ENCODE measurements around the gene CDH2.

Gene CDH2

DNA sequence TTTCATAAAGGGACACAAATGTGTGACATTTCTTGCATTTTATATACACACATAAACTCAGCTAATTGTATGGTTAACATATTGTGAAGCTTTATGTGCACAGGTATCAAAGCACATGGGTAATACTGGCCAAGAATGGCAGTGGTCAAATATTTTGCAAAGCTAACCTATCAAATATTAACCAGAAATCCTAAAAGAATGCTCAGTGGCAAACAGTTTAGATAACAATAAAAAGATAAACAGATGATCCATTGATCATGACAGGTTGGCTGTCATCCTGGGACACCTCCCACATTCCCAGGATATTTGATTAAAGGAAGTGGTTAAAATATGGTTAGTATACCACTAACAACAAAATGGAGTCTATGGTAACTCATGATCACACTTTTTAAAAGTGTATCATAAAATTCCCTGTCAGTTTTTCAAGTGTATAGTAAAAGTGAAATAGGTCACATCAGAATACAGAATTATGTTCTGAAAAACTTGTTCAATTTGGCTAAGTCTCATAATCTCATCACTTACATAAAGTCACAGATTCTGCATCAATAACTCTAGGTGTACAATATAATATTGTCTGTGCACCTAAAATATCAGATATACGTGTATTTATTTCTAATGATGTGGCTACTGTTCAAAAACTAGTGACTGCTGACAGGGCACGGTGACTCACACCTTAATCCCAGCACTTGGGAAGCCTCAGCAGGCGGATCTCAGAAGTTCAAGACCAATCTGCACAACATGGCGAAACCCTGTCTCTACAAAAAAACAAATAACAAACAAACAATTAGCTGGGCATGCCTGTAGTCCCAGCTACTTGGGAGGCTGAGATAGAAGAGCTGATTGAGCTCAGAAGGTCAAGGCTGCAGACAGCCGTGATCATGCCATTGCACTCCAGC, 48.9 kb downstream of the CDH2 start:
- no peak for DNase-seq (ENCODE audit: low read depth in 2 of 2)

- no peak for DNase-seq (ENCODE audit: low read depth in 2 of 2)
Observed at GRCh38 chr18:28127228-28127627, 49.7 kb downstream of the CDH2 start.

DNA sequence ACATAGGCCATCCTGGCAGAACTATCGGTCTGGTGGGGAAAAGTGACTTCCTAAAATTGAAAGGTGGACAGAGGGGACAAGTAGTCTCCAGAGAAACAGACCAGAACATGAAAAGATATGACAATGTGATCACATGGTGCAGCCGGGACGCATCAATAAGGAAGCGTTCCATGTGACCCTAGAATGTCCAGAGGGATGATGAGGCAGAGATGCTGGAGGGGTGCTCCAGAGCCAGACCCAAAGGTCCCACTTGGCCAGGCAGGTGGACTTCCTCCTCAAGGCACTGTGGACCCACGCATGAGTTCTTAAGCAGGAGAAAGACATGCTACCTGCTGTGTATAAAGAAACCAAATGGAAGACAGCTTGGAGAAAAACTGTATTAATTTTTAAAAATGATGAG, 50.2 kb downstream of the CDH2 start:
- no peak for DNase-seq (ENCODE audit: low read depth in 2 of 2)

- DNase-seq (ENCODE audit: low read depth in 2 of 2), result no peak
Observed at GRCh38 chr18:28125051-28125450, 51.9 kb downstream of the CDH2 start.

- no peak for DNase-seq (ENCODE audit: low read depth in 2 of 2)
Observed at GRCh38 chr18:28124131-28125029, 52.5 kb downstream of the CDH2 start.

- no peak for DNase-seq (ENCODE audit: low read depth in 2 of 2)
Observed at GRCh38 chr18:28123401-28124030, 53.4 kb downstream of the CDH2 start.

GRCh38 chr18:28120828-28121515, 56.0 kb downstream of the CDH2 start:
- no peak for DNase-seq (ENCODE audit: low read depth in 2 of 2)

DNA sequence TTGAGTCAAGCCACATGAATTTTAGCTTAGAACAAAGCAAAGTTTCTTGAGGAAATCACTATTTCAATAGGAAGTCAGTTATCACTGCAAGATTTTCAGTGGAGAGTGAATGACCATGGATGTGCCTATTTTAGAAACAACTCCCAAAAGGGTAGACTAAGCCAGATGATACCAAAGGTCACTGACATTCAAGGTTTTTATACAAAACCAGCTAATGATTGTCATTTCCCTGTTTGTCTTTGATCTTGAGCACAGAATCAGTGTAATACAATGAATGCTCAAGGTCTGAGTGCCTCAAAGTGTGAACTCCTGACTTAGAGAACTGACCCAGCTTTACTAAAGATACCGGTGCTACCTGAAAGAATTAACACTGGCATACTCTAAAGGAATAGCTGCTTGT, 60.5 kb downstream of the CDH2 start:
- DNase-seq (ENCODE audit: low read depth in 2 of 2), result no peak

DNA sequence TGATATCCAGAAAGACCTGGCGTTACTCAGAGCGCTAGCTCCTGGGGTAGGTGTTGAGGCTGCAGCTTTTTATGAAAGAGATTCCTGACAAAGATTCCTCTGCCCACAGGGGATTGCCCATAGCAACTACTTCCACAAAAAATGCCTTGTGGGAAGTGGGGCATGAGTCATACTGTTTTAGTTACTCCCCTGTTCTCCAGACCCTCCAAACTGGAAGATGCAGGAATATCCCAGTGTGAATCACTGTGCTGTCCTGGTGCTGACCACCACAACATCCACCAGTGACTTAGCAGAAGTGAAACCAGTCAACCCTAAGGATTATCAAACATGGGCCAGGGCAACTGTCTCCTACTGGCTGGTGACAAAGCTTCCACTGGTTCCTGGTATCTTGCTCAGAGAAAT, 61.8 kb downstream of the CDH2 start:
- DNase-seq (ENCODE audit: low read depth in 2 of 2), result no peak

DNA sequence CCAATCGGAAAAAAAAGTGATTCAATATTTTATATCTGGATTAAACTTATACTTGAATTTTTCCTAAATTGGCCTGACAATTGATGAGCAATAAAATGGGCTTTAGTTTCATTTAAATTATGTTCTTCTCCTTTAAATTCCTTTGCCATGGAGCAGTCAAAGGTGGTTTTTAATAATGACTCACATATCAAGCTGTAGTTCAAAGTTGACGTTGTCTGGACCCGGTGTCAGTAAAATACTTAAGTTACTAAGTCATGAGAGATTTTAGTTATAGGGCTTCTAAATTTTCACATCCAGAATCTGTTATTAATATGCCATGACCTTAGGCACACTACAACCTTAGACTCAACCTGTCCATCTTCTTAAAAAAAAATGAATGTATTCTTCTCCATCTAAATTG, 62.5 kb downstream of the CDH2 start:
- DNase-seq (ENCODE audit: low read depth in 2 of 2), result no peak

- no peak for DNase-seq (ENCODE audit: low read depth in 2 of 2)
Observed at GRCh38 chr18:28113271-28114029, 63.5 kb downstream of the CDH2 start.

DNA sequence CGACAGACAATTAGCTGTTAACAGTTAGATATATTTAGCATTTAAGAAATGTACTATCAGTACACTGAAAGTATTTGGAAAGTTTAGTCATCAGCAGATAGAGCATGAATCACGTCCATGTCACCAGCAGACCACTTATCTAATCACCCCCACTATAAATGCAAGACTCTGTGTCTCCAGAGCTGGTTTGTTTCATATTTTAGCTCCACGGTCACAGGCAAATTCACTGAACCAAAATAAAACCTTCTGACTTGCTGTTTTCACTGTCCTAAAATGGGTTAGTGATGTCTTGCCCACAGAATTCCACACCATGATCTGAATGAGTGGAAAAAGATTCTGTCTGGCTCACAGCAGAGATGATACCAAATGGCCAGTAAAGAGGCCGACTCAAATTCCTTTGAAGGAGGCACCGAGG, 64.9 kb downstream of the CDH2 start:
- no peak for DNase-seq (ENCODE audit: low read depth in 2 of 2)

DNA sequence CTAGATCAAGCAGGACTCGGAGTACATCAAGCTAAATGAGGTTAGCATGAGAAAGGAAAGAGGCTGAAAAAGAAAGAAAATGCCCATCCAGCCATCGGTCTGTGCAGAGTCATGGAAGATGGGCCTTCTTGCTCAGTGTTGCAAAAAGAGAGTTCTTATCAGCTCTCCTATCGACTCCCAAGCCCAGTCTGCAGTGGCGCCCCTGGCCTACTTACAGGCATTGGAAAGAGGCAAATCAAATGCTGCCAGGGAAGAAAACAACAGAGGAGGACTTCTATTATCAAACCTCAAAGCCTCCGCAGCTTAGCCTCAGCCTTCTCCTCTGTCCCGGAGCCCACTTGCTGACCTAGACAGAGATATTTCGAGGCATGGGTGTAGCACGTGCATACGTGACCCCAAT, 66.0 kb downstream of the CDH2 start:
- no peak for DNase-seq (ENCODE audit: low read depth in 2 of 2)

GRCh38 chr18:28109781-28110560, 67.0 kb downstream of the CDH2 start:
- no peak for DNase-seq (ENCODE audit: low read depth in 2 of 2)

DNA sequence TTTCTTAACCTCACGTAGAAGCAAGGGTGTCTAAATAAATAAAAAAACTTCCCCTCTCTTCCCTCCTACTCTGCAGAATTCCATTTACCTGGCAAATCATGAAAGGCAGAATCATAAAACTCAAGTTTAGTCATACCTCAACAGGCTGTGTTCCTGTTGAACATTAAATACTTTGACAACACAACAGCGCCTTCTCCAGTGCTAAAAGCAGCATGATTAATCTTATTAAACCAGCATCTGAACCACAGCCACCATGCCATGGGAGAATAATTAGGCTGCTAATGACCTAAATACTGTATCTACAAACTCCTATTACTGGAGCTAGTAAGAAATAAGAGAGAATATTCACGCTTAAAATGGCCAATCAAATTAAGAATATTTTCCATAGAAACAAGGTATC, 68.1 kb downstream of the CDH2 start:
- no peak for DNase-seq (ENCODE audit: low read depth in 2 of 2)

DNA sequence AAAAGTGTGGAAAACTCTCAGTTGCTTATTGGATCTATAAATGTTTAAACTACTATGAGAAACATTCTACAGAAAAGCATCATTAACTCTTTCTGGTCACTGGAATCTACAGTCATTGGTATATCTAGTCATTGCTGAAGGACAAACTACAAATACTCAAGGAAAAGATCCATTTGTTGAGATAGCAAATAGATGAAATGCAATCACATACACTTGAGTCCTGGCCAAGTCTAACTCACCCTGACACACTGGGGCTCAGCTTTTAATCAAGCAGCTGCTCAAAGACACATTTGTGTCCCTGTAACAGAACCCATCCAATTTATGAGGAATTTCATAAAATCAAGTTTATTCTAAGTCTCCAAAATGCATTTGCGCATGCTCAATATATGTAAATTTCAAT, 68.7 kb downstream of the CDH2 start:
- no peak for DNase-seq (ENCODE audit: low read depth in 2 of 2)

GRCh38 chr18:28099237-28099636, 77.7 kb downstream of the CDH2 start:
- no peak for DNase-seq (ENCODE audit: low read depth in 2 of 2)

DNA sequence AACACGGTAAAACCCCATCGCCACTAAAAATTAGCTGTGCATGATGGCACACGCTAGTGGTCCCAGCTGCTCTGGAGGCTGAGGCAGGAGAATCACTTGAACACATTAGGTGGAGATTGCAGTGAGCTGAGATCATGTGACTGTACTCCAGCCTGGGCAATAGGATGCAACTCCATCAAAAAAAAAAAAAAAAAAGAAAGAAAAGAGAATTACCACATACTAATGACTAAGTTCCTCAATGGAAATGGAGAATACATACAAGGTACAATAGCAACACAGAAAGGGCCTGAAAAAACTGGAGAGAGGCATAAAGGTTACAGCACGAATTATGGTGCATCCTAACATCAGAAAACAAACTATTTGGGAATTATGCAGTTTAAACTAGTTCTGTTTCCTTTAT, 81.3 kb downstream of the CDH2 start:
- no peak for DNase-seq (ENCODE audit: low read depth in 2 of 2)

DNA sequence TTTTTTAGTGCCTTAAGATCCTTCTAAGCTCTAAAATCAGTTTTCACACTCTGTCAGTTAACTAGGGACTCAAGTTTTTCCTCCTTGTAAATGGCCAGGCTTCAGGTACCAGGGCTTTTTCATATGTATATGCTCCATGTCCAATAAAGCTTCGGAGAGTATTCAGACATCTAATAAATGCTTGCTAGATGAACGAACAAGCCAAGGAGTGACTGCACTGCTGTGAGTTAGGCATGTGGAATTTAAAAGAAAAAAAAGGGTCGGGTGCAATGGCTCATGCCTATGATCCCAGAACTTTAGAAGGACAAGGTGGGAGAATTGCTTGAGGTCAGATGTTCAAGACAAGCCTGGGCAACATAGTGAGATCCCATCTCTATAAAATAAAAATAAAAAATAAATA, 81.9 kb downstream of the CDH2 start:
- no peak for DNase-seq (ENCODE audit: low read depth in 2 of 2)

- no peak for DNase-seq (ENCODE audit: low read depth in 2 of 2)
Observed at GRCh38 chr18:28091197-28091596, 85.7 kb downstream of the CDH2 start.

All from stimulated activated CD4-positive, alpha-beta T cell treated with anti-CD3 and anti-CD28 coated beads, Interleukin-1b, Interleukin-23, amount 100 ng/mL, for 1 hour (primary cell).